ENCODE results near the gene MKS1.

- TF ChIP-seq, protein P1, sequence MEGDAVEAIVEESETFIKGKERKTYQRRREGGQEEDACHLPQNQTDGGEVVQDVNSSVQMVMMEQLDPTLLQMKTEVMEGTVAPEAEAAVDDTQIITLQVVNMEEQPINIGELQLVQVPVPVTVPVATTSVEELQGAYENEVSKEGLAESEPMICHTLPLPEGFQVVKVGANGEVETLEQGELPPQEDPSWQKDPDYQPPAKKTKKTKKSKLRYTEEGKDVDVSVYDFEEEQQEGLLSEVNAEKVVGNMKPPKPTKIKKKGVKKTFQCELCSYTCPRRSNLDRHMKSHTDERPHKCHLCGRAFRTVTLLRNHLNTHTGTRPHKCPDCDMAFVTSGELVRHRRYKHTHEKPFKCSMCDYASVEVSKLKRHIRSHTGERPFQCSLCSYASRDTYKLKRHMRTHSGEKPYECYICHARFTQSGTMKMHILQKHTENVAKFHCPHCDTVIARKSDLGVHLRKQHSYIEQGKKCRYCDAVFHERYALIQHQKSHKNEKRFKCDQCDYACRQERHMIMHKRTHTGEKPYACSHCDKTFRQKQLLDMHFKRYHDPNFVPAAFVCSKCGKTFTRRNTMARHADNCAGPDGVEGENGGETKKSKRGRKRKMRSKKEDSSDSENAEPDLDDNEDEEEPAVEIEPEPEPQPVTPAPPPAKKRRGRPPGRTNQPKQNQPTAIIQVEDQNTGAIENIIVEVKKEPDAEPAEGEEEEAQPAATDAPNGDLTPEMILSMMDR (conservative IDR thresholded peaks at IDR 0.05 in 1 of 2, IDR thresholded peaks at IDR 0.05 in 1 of 2; ENCODE audit: low read depth in 1 of 2, low read length in 2 of 2), result peak; percentile 77 to 85
- no peak for TF ChIP-seq EZH2 (IDR thresholded peaks at IDR 0.05; ENCODE audit: low read length, missing control alignments)
These were observed 30.4 kb upstream of the MKS1 start for GRCh38 chr17:58249270-58250133.
